Measurements from ENCODE around the gene RPP38. TPM values are rescaled to one million over a fixed set of nuclear protein-coding genes. Genes with fewer than 3 reads are reported as not detected.

The RPP38 gene
- total and polyA plus RNA-seq, 2 of the 13 experiments (the other 11 are each of a cell fraction or from before 2014, with no cell fraction given) = 11.7 to 16.4 TPM

- no peak for TF ChIP-seq ZKSCAN8 (CRISPR knock-in tag; IDR thresholded peaks at IDR 0.05; ENCODE audit: borderline replicate concordance)
- peak; percentile 30 to 67; a peak in 2 of 4 replicates for TF ChIP-seq POLR2A (IDR thresholded peaks at IDR 0.05; ENCODE audit: insufficient read depth in 1 of 2, low read depth in 2 of 2, low read length in 2 of 2)
- TF ChIP-seq REL (CRISPR knock-in tag; conservative IDR thresholded peaks at IDR 0.05) = peak; percentile 66; the same call in 1 of the 2 replicates
- TF ChIP-seq ARNTL (CRISPR knock-in tag; IDR thresholded peaks at IDR 0.05) = no peak
- 0 out of 2 replicates have a peak, but pooled peaks have one; percentile 48 for TF ChIP-seq CHCHD3 (CRISPR knock-in tag; IDR thresholded peaks at IDR 0.05)
- no peak for TF ChIP-seq KDM4B (CRISPR knock-in tag; IDR thresholded peaks at IDR 0.05)
- TF ChIP-seq CHD4 (IDR thresholded peaks at IDR 0.05; ENCODE audit: borderline replicate concordance, low read length) = no peak
- TF ChIP-seq ZNF232 (CRISPR knock-in tag; IDR thresholded peaks at IDR 0.05; ENCODE audit: borderline replicate concordance) = no peak
- no peak for TF ChIP-seq ZNF205 (CRISPR knock-in tag; IDR thresholded peaks at IDR 0.05)
- TF ChIP-seq ETS1 (CRISPR knock-in tag; IDR thresholded peaks at IDR 0.05) = no peak
- TF ChIP-seq ZNF335 (CRISPR knock-in tag; IDR thresholded peaks at IDR 0.05) = no peak
- TF ChIP-seq PRPF4 (IDR thresholded peaks at IDR 0.05; ENCODE audit: low read depth, low read length, poor library complexity, severe bottlenecking) = no peak
- peak; percentile 40; the same call in 1 of the 2 replicates for TF ChIP-seq FOXO1 (CRISPR knock-in tag; IDR thresholded peaks at IDR 0.05)
- TF ChIP-seq ZNF33A (CRISPR knock-in tag; IDR thresholded peaks at IDR 0.05; ENCODE audit: borderline replicate concordance) = no peak
- TF ChIP-seq ZSCAN29 (CRISPR knock-in tag; conservative IDR thresholded peaks at IDR 0.05) = 0 out of 2 replicates have a peak, but pooled peaks have one; percentile 52
- TF ChIP-seq FIP1L1 (IDR thresholded peaks at IDR 0.05; ENCODE audit: borderline replicate concordance, insufficient read depth, low read depth, low read length) = no peak
- TF ChIP-seq ZSCAN20 (CRISPR knock-in tag; IDR thresholded peaks at IDR 0.05; ENCODE audit: borderline replicate concordance) = no peak
- no peak for TF ChIP-seq ZNF770 (CRISPR knock-in tag; IDR thresholded peaks at IDR 0.05)
- TF ChIP-seq NR2F1 (CRISPR knock-in tag; IDR thresholded peaks at IDR 0.05) = no peak
- TF ChIP-seq ZNF687 (CRISPR knock-in tag; IDR thresholded peaks at IDR 0.05) = peak; percentile 81
- TF ChIP-seq, protein P1, sequence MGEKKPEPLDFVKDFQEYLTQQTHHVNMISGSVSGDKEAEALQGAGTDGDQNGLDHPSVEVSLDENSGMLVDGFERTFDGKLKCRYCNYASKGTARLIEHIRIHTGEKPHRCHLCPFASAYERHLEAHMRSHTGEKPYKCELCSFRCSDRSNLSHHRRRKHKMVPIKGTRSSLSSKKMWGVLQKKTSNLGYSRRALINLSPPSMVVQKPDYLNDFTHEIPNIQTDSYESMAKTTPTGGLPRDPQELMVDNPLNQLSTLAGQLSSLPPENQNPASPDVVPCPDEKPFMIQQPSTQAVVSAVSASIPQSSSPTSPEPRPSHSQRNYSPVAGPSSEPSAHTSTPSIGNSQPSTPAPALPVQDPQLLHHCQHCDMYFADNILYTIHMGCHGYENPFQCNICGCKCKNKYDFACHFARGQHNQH (CRISPR knock-in tag; IDR thresholded peaks at IDR 0.05) = no peak
These were observed 8.5 kb upstream of the RPP38 start, which contains the start of gene ACBD7 (continued) for GRCh38 chr10:15088428-15089261.
